Activated CD8-positive, alpha-beta memory T cell treated with anti-CD3 and anti-CD28 coated beads, Interleukin-2, amount 50 U/mL, for 48 hours (primary cell): ENCODE results near the gene IMPACT.

Experiments used
- DNase-seq: peaks from one replicate; pipeline ENCODE4 v3.0.0-alpha.2; 2020

The IMPACT gene

DNA sequence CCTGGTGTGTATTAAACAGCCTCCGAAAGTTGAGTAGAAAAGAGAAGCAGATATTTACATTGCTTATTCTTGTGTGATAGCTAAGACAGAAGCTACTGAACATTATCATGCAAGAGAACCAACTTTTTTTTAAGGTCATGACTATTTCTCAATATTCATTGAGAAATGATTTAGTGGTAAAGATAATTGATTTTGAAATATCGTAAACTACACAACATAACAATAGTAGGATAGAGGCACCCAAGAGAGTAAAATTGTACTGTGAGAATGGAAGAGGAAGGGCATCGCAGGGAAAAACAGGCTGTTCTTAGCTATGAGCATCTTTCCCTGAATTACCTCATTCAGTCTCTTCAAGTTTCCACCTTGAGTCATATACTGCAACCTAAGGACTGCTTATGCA lies 59.2 kb downstream of the IMPACT start:
- no peak for DNase-seq

- DNase-seq: no peak
Measured at GRCh38 chr18:24486684-24487083, 60.2 kb downstream of the IMPACT start.

- DNase-seq: no peak
Measured at GRCh38 chr18:24488824-24489493, 62.5 kb downstream of the IMPACT start.

- no peak for DNase-seq
Measured at GRCh38 chr18:24490539-24490938, 64.1 kb downstream of the IMPACT start.

DNA sequence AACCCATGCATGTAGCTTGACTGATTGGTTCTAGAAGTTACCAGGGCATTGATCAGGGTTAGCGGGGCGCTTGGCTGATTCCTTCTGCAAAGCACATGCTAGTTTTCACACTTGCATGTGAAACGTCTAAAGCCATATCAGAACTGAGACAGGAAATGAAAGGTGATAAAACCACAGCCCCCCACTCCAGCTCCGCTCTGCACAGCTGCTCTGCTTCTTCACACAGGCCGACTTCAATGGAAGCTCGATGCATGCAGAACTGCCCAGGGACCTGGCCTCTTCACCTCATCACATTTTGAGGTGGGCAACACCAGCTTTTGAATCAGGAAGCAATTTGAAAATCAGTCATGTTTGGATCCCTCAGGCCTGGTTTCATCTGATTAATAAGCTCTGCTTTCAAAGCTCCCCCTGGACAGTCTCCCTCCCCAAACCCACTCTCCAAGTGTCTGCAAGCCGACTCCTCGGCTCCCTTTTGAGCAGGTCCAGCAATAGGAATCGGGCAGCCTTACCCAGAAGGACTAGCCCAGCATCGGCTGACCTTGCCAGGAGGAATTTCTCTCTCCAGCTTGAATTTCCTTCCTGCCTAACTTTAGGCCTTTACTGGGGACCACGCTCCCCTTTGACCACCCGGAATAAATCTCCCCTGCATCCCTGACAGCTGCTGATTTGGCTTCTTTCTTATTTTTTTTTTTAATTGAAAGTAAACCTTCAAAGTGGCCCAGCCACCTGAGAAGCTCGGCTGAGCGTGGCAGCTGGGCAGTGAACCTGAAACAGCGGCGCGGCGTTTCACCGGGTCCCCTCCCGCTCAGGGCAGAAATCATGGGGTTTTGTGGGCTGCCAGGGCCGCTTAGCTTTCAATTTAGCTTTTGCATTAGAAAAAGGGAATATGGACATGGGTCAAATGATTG lies 65.7 kb downstream of the IMPACT start:
- DNase-seq: no peak

GRCh38 chr18:24494586-24494985 lies 68.1 kb downstream of the IMPACT start:
- DNase-seq: no peak

- no peak for DNase-seq
Measured at GRCh38 chr18:24497031-24497754, 70.7 kb downstream of the IMPACT start.

- no peak for DNase-seq
Measured at GRCh38 chr18:24499814-24500213, 73.3 kb downstream of the IMPACT start.

DNA sequence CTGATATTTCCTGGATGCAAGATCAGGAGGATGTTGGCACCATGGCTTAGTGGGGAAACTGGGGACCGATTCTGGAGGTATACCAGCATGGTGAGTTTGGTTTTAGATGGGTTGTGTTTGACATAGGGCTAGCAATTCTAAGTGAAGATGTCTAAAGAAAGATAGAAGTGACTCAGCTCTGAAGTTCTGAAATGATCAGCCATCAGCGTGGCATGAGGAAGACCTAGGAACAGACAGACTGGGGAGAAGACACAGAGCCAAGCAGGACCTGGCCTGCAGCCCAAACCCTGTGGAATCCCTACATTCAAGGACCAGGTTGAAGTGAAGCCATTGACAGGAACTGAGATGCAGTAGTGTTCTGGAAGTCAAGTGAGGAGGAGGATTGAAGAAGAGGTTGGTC lies 73.7 kb downstream of the IMPACT start:
- DNase-seq: no peak

DNA sequence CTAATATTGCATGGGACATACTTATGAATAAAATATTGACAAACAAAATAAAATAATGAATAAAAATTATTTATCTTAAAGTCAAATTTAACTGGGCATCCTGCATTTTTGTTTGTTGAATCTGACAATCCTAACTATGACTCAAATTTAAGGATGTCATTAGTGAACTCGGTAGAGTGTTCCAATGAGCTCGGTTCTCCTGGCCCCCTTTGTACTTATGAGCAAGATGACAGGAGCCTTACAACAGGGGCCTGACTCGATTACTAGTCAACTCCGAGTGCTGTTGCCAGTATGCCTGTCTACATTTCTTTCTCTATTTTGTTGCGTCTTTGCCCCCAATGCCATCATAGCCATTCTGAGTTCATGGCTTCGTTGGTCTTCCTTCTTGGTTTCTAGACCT lies 74.3 kb downstream of the IMPACT start:
- DNase-seq: no peak

DNA sequence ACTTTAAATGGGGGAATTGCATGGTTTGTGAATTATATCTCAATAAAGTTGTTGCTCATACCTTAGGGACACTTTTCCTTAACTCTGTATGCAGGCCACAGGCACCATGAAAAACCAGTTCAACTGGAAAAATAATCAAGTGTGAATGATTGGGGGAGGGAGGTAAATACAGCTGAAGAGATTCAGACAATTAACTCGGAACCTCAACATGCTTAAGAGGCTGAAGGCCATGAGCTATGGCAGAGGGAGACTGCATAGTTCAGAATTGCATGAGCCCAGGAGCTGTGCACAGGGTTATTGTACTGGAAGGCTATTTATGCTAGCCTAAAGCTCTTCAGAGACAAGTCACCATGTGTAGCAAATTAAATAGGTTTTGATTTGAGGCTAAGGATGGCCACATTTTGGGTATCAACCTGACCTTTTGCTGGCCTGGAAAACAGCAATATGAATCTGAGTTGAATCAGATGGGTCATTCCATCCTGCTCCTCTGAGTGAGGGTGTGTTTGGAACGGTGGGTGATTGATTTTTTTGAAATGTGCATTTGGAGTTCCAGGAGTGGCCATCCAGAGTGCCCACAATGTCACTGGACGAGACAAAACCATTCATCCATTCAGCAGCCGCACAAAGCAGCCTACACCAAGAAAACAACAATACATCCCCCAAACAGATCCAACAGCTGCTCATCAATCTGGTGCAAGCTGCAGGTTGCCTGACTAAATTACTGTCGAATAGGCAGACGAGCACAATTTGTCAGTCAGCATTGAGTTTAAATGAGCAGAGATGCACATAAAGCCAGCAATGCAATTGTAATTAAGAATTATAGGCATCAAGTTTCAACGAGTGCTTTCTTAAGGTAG lies 76.4 kb downstream of the IMPACT start:
- DNase-seq: no peak
